Measurements from ENCODE around the gene NPY4R. TPM values are rescaled to one million over a fixed set of nuclear protein-coding genes. Genes with fewer than 3 reads are reported as not detected.

Gene NPY4R
- total RNA-seq, 1 experiment from 2014 or later = not detected

- no peak overlapping the region for H3T11ph ChIP-seq (ENCODE audit: low read length)
- no CpG with 5 or more reads among the region's 3 CpGs for WGBS (ENCODE audit: extremely low coverage, insufficient read length, low lambda C conversion rate)
- H2BK120ac ChIP-seq (ENCODE audit: low read depth, low read length, poor library complexity, severe bottlenecking) = no peak overlapping the region
- no peaks in the 10 kb centered on the region for H3K27me3 ChIP-seq (ENCODE audit: insufficient read depth, low read length)
- H2BK20ac ChIP-seq (ENCODE audit: low read depth, low read length, poor library complexity, severe bottlenecking) = no peak overlapping the region
- no peak overlapping the region for H3K9ac ChIP-seq (ENCODE audit: extremely low read depth, insufficient read length, low read length)
- H3K4me2 ChIP-seq (ENCODE audit: insufficient read depth, insufficient read length, low read length) = no peak overlapping the region
- H4K5ac ChIP-seq (ENCODE audit: insufficient read length, low read depth, low read length) = no peak overlapping the region
- H3K4me1 ChIP-seq (ENCODE audit: insufficient read depth, low read length) = no peaks in the 10 kb centered on the region
- H3K56ac ChIP-seq (ENCODE audit: insufficient read length, low read depth, low read length) = no peak overlapping the region
- no peak overlapping the region for H2BK12ac ChIP-seq (ENCODE audit: insufficient read length, low read depth, low read length)
- no peak overlapping the region for H4K8ac ChIP-seq (replicated peaks; ENCODE audit: insufficient read length, low read depth, low read length)
- no peak overlapping the region for H3K4ac ChIP-seq (ENCODE audit: low read depth, low read length)
- no peak overlapping the region for H3K14ac ChIP-seq (ENCODE audit: insufficient read depth, low read length)
- H3K18ac ChIP-seq (ENCODE audit: insufficient read length, low read depth, low read length) = no peak overlapping the region
- no peak overlapping the region for H2AK5ac ChIP-seq (ENCODE audit: insufficient read length, low read length)
- Mint-ChIP-seq H3K9me3 (no peaks in the 10 kb centered on the region), H3K27me3 (ENCODE audit: low read depth) (peaks cover 3% of the 10 kb centered on the region; the same call in 1 of the 2 replicates), H3K4me3 (no peak overlapping the region), H3K36me3 (ENCODE audit: insufficient read depth in 1 of 3, low read depth in 3 of 3) (no peaks in the 10 kb centered on the region), H3K4me1 (no peaks in the 10 kb centered on the region), H3K27ac (peak overlapping the region in 1 of 3 experiments; percentile 41; a peak in 1 of 7 replicates)
- no peaks in the 10 kb centered on the region for H3K79me1 ChIP-seq (ENCODE audit: insufficient read depth, low read depth, low read length, poor library complexity, severe bottlenecking)
- H3K9me3 ChIP-seq (ENCODE audit: control insufficient read depth, low read depth, low read length) = no peaks in the 10 kb centered on the region
- no peak overlapping the region for H3K27ac ChIP-seq (ENCODE audit: insufficient read length, low read depth, low read length)
- H4K91ac ChIP-seq (ENCODE audit: insufficient read length, low read depth, low read length) = no peak overlapping the region
- H4K20me1 ChIP-seq (ENCODE audit: control insufficient read depth, insufficient read depth, insufficient read length) = no peaks in the 10 kb centered on the region
- no peak overlapping the region for H3K23ac ChIP-seq (ENCODE audit: insufficient read length, low read depth, low read length)
- no peaks in the 10 kb centered on the region for H3K23me2 ChIP-seq (ENCODE audit: insufficient read length, low read depth, low read length, poor library complexity, severe bottlenecking)
- H3K79me2 ChIP-seq (ENCODE audit: insufficient read depth, low read length) = no peaks in the 10 kb centered on the region
- H2BK15ac ChIP-seq (ENCODE audit: low read depth, low read length) = no peak overlapping the region
- H2BK5ac ChIP-seq (ENCODE audit: insufficient read length, low read length) = no peak overlapping the region
- no peak overlapping the region for H2AFZ ChIP-seq (ENCODE audit: low read length)
- peak; percentile 23 for DNase-seq
- TF ChIP-seq CTCF (conservative IDR thresholded peaks at IDR 0.05) = no peak
These were observed 49.1 kb upstream of the NPY4R start for GRCh38 chr10:46514899-46515298.

Measured in H9 (cell line).